Right forelimb (tissue), 1 donor: ENCODE results near the gene OLFML1.

ENCODE experiments used
- DNase-seq: peaks from one replicate; pipeline ENCODE4 v3.0.0-alpha.2; 2018

The OLFML1 gene

DNA sequence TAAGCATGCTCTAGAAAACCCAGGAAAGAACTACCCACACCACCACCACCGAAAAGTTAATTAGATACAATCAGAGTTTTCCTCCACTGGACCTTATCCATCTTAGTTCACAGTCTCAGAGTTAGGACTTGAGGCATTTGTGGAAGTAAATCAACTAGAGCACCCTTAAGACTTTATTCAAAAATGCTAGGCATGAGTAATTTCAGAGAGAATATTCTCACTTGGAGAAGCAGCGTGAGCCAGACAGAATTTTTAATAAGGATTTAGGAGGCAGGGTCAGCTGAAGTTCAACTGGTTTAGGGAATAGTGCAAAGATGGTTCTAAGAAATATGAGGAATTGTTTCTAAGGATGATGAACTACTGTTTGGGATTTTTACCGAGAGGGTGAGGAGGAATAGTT, 1.2 kb upstream of the OLFML1 start:
- no peak for DNase-seq

DNA sequence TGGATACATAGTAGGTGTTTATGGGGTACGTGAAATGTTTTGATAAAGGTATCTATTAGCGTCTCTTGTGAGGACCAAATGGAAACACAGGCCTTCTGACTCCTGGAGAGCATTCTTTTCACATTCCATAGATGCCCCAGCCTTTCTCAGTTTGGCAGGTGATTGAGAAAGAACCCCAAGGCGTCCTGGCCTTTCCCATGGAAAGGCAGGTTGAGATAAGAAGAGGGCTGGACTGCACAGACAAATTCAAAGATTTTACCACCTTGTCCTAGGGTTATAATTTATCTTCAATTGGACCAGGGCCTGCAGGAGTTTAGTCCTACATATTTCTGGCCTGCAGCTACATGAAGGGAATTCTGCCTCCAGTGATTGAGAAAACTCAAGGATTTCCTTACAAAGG, 661 bp upstream of the OLFML1 start:
- no peak for DNase-seq

DNA sequence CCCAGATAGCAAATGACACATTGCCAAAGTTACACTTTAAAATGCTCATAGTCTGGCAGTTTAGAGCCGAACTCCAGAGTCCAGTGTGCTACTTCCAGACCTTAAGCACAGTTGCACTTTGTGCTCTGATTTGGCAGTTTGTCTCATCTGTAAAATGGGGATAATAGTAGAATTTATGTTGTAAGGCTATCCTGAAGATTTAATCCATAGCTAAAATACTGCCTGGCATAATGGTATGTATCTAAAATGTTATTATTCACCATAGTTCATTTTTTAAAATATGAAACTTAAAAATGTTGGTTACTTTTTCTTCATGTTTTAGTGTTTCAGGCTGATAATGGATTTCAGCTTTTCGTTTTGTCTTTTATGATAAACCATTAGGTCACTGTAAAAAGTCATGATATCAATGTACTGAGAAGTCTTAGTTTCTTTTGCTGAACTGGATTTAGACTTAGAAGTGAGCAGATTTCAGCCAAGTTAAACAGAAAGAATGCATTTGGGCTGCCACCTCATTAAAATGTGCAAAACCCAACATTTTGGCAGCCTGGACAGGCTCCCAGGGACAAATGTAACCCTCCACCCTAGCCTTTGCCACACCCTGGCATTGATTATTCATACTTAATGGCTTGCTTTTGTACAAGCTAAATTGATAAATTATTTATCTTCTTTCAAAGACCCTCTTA, 933 bp downstream of the OLFML1 start:
- DNase-seq, result no peak

DNA sequence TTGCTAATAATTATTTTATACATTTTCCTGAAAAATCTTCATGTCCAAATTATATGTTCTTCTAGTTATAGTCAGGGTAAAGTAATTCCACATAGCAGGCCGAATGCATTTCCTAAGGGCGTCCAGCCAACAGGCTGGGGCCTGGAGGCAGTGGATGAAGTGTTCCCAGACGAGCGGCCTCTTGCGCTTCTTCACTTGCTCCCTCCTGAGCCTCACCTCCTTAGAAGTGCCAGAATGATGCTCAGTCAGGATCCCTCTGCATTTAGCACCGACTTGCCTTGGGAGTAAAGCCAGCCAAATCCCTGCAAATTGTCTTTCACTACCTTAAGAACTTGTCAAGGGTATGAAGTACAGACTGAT, 1.5 kb downstream of the OLFML1 start:
- DNase-seq, result peak; percentile 81

DNA sequence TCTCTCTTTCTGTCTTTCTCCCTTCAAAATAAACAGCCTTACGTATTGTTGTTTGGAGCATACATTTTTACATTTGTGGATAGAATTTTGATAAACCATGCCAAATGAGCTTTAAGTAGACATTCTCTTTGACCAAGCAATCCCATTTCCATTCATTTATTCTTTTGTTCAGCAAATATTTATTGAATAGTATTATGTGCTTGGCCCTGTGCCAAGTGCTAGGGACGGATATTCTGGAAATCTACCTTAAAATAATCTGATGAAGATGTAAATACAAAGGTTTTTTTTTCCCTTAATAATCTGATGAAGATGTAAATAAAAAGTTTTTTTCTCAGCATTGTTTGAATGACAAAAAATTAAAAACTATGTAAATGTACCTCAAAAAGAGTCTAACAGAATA, 2.1 kb downstream of the OLFML1 start:
- DNase-seq, result no peak

DNA sequence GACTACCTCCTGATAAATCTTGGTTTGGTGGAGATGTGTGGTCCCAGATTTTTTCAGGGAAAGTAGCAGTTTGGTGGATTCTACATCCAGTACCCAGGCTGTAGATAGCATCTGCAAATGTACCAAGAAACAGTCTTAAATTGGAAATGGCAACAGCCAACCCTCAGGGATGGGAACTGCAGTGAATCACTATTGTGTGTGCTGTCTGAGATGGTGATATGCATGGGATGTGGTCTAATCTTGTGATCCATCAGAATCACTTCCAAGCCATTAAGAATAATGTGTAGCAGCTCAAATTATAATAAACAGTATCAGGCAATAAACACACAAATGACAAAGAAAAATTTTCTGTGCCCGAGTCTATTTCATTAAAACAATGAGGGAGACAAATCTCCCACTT, 3.4 kb downstream of the OLFML1 start:
- DNase-seq, result no peak

DNA sequence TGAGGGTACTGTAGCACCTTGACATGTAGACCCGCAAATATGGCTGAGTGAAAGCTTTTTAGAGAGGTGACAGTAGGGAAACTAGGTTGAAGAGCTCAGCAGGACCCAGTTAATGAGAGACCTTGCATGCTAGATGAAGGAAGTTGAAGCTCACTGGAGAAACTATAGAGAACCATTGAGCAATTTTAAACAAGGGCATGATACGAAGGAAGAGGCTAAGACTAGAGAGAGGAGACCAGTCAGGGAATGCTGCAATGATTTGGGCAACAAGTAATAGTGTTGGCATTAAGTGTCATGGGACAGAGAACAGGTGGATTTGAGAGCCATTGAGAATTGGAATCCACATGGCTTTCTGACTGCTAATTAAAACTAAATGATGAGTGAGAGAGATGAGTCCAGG, 4.1 kb downstream of the OLFML1 start:
- no peak for DNase-seq

DNA sequence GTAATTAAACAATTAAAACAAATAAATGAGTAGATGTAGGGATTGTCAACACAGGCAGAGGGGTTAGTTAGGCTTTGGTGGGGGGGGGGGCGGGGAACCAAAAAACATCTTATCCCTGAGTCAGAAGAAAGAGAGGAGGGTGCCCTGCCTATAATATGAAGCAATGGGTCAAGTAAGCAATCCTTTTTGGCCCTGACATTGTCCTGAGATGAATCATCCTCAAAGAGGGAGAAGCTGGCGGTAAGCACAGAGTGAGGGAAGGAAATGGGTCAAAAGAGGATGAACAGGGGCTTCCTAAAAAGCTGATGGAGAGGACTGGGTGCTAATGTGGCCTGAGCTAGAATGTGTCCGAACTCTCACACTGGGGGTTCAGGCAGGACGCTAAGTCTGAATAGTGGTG, 4.7 kb downstream of the OLFML1 start:
- no peak for DNase-seq

DNA sequence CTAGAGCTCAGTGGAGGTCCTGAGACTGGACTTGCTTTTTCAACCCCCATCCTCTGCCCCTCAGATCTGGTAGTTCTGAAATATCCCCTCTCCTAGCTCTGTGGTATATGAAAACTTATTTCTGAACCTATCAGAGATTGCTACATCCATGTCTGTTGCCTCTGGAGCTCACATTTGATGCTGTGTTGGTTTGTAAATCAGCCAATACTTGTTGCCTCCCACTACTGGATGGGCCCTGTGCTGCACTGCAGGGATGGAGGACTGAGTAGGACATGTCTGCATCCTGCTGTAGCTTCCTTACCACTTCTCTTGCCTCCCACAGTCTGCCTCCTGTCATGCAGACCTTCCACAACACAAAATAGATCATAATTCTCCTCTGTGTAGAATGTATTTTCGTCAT, 5.2 kb downstream of the OLFML1 start:
- DNase-seq, result no peak

DNA sequence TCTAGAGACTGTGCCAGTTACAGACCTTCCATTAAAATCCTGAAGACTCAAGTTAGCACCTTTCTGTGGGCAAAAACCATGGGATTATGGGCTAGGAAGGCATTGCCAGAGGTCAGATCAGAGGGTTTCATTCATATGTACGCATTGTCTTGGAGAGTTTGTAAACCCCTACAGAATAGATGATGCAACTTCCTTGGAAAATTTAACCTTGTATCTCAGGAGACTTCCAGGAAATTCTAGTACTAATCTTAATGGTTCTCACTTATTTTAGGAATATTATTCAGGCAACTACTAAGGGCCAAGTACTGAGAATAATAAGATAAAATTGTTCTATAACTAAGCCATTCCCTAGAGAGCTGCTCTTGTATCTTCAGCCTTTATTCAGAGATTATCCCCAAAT, 6.9 kb downstream of the OLFML1 start:
- DNase-seq, result no peak

DNA sequence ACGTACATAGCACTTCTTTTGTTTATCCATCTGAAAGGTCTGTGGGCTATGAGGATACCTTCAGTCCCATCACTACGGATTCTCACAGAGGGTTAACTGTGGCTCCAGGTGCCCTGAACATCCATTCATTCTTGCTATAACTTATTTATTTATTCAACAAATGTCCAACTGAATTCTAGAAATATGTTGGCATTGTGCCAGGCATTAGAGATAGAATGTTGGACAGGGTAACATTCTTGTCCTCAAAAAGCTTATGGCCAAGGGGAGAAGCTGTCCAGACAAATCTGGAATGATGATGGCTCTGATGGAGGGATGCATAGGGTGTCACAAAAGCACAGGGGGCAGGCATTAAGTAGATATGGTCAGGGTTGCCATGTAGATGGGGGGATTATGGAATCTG, 8.4 kb downstream of the OLFML1 start:
- no peak for DNase-seq

DNA sequence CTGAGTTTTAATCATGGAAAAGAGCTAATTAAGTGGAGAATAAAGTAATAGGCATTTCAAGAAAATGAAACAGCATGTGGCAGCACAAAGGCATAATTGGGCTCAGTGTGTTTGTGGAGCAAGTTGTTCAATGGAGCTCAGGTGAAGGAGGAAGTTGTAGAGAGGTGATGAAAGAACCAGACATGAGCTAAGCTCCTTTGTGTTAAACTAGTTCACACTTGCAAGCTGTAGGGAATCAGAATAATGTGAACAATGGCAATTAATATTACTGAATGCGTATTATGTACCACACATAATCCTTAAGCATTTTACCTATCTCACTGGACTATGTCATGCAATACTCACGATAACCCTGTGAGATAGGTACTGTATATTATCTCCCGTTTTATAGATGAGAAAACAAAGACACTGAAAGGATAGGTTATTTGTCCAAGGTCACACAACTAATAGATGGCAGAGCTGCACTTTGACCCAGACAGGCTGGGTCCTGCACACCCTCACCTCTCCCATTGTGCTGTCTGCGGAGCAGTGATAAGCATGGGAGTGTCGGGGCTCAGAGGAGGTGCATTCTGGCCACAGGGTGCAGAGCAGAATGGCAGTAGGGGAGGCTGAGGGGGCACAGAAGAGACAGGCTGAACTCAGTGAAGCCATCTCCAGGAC, 8.9 kb downstream of the OLFML1 start:
- no peak for DNase-seq

DNA sequence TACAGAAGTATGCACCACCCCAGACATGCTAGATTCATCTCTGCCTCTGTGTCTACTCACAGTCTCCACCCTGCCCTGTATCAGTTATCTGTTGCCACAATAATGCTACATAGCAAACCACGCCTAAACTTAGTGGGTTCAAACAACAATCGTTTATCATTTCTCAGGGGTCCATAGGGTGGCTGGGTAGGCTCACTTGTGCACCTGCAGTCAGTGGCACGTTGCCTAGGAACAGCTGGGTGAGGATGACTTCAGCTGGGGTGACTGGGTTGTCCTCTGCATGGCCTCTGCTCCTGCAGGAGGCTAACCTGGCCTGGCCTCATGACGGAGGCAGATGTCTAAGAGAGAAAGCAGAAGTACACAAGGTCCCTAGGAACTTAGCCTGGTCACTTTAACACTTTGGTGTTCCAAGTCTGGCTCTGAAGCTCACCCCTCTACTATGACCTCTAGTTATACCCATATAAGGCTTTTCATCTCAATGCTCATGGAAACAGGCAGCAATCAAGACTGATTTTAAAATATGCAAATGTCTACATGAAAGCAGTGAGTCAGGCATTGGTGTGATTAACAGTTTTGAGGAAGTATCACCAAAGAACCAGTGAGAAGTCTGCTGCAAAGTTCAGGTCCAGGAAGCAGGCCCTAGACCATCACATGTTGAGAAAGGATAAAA, 10.7 kb downstream of the OLFML1 start:
- DNase-seq, result no peak

DNA sequence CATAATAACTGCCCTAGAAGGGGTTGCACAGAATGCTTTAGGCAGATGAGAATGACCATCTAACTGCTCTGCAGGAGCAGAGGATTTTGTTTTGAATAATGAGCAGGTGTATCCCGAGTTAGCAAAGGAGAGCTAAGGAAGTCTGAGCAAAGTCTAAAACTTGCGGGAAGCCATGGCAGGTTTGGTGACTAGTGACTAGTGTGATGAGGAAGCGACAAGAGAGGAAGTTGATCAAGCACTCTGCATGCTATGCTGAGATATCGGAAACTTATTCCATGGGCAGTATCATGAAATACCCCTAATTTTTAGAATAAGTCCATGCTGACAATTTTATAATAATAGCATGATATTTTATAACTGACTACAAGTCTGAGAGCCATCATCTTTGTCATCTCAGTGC, 12.9 kb downstream of the OLFML1 start:
- DNase-seq, result no peak

DNA sequence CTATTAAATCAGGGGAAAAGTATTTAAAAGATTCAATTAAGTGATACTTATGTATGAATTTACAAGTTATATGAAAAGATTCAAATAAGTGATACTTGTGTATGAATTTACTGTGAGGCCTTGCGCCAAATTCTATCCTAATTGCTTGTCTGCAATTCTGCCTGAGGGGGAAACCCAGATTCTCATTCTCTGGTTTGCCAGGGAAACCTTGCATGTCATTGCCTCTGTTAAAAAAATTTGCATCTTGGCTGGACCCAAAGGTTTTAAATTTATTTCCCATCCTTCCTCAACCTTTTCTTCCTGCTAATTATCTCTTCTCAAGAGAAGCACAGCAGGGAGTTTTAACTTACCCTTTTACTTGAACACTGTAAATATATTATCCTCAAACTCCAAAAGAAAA, 13.8 kb downstream of the OLFML1 start:
- DNase-seq, result no peak

DNA sequence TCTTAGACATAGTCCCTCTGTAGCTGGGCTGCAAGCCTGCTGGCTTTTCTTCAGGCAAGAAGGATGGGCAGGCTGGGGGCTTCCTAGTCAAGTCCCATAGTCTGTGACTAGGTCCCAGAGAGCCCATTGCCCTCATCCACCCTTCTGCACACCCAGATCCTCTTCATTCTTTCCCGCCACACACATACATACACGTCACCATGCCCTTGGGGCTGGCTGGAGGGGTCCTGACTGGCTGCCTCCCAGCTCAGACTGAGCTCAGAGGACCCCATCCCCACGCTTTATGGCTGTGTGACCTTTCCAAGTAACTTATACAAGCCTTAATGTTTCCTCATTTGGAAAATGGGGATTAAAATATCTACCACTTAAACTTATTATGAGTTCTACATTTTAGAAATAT, 14.9 kb downstream of the OLFML1 start:
- DNase-seq, result no peak

DNA sequence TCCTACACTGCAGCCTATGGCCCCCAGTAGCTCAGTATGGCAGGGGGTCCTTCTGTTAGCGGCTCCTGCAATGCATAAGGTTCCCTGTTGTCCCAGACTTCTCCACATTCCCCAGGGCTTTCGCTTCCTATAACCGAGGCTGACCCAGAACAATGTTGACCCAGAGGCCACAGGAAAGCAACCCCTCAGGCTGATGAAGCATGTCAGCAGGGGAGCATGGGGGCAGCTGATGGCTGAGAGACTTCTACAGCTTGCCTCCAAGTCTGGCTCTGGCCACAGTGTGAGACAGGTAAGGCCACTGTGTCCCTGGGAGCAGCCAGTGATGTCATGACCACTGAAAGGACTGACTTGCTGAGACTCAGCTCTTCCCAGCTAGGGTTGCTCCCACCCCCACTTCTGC, 15.9 kb downstream of the OLFML1 start:
- no peak for DNase-seq

DNA sequence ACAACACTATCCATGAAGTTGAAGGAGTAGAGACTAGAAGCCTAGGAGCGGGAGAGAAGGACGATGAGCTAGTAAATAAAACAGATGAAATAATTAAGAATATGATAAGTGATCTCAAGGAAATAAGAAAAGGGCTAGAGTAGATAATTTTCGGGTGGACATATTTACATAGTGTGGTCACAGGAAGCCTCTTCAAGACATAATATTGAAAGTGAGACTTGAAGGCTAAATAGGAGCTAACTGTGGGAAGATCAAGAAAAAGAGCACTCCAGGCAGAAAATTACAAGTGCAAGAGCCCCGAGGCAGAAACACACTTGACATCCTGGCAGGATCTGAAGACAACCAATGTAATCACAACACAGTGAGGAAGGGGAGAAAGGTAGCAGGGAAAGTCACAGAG, 16.6 kb downstream of the OLFML1 start:
- DNase-seq, result no peak

DNA sequence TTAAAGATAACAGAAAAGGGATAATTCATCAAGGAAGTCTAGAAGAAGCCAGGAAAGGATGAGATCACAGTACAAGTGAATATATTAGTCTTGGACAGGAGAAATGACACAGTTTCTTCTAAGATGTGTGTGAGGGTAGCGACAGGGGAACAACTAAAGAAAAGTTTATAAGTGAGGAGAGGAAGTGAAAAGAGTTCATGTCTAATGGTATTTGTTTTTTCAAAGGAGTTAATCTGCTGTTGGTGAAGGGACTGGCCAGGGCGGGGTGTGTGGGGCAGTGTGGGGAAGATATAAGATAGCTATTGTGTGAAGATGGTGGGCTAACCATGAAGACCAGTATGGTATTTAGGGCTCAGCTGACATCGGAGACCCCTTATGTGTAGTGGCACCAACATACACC, 20.9 kb downstream of the OLFML1 start:
- no peak for DNase-seq

DNA sequence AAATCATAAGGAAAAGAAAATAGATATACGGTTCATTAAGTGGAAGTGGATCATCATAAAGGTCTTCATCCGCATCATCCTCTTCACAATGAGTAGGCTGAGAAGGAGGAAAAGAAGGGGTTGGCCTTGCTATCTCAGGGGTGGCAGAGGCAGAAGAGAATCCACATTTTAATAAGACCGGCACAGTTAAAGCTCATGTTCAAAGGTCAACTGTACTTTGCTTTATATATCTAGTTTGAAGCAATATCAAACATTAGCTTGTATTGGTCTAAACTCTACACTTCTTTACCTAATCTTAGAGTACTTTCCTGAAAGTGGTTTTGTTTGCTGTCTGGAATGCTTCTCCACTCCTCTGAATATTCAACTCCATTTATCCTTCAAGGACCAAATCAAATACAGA, 22.8 kb downstream of the OLFML1 start:
- DNase-seq, result no peak

DNA sequence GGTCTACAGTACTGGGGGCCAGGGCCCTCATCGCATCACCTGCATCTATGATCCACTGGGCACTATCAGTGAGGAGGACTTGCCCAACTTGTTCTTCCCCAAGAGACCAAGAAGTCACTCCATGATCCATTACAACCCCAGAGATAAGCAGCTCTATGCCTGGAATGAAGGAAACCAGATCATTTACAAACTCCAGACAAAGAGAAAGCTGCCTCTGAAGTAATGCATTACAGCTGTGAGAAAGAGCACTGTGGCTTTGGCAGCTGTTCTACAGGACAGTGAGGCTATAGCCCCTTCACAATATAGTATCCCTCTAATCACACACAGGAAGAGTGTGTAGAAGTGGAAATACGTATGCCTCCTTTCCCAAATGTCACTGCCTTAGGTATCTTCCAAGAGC, 24.7 kb downstream of the OLFML1 start:
- no peak for DNase-seq

DNA sequence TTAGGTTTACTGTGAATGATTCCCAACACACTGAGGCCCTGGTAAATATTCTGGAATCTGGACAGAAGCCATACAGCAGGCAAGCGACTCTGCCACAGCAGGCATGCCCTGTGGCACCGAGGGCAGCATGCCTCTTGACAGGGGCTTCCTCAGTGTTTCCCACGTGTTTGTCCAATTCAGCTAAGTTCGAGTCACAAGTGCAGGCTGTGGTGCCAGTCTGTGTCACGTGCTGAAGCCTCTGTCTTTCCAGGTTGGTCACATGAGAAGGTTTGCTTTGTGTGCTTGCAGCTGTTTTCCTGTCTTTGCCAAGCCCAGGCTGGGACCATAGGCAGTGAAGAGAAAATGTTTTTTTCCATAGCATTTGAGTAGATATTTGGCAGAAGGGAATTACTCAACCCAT, 26.1 kb downstream of the OLFML1 start:
- peak; percentile 64 for DNase-seq

DNA sequence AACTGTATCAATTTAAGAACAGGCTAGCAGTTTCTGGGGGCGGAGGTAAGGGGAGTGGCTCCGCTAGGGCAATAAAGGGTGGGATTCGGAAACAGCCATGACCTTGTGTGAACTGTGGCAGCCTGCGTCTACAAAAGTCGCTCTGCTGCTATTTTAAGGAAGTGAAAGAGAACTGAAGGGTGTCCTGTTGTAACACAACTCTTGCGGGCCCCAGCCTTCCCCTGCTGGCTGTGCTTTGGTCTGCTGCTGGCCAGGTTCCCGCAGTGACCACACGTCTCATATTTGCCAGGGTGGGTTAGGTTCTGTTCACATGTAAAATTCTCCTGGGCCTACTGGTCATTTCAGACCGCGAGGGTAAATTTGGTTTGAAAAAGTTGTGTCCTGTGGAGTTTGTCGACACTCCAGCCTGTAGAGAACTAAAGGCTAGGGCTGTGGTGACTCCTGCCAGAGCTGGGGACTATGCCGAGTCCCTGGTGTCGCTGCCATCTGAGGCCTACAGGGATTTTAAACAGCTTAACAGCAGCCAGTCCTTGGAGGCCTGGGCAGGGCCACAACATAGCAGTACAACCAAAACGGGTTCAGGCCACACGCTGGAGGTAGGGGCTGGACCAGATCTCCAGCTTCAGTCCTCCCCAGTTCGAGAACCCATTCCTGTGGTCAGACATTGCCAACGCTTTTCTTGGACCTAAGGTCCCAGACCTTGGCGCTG, 27.4 kb downstream of the OLFML1 start:
- DNase-seq, result peak; percentile 71
